Measurements from ENCODE around the gene DNAH8. TPM values are rescaled to one million over a fixed set of nuclear protein-coding genes. Genes with fewer than 3 reads are reported as not detected.

The DNAH8 gene
- total RNA-seq, 4 donors from 2014 or later = 0.22 TPM; not detected in 3

GRCh38 chr6:39060467-39061160 is 345.5 kb downstream of the DNAH8 start:
- Histone ChIP-seq H3K9me3 (no peaks in the 10 kb centered on the region), H3K4me1 (no peaks in the 10 kb centered on the region), H3K4me3 (no peak overlapping the region), H3K27me3 (peaks cover 0 to 17% of the 10 kb centered on the region in 2 donors), H3K27ac (no peak overlapping the region), H3K36me3 (no peaks in the 10 kb centered on the region)
- TF ChIP-seq CTCF (IDR thresholded peaks at IDR 0.05) (no peak), POLR2A (IDR thresholded peaks at IDR 0.05) (no peak), EP300 (IDR thresholded peaks at IDR 0.05) (no peak)
- 61 to 72% methylated on average over 7 of the region's 7 CpGs for WGBS, 2 donors
- no peak for DNase-seq (ENCODE audit: low spot score in 2 of 2)

GRCh38 chr6:39061182-39061581 is 346.1 kb downstream of the DNAH8 start:
- Histone ChIP-seq H3K27me3 (peaks cover 0 to 17% of the 10 kb centered on the region in 2 donors), H3K9me3 (no peaks in the 10 kb centered on the region), H3K27ac (no peak overlapping the region), H3K36me3 (no peaks in the 10 kb centered on the region), H3K4me3 (no peak overlapping the region), H3K4me1 (no peaks in the 10 kb centered on the region)
- TF ChIP-seq CTCF (IDR thresholded peaks at IDR 0.05) = no peak
- no peak for TF ChIP-seq EP300 (IDR thresholded peaks at IDR 0.05)
- TF ChIP-seq POLR2A (IDR thresholded peaks at IDR 0.05) = no peak
- DNase-seq (ENCODE audit: low spot score in 2 of 2) = no peak
- WGBS, 2 donors = 37 to 39% methylated on average over 6 of the region's 6 CpGs

GRCh38 chr6:39061588-39061987 is 346.5 kb downstream of the DNAH8 start:
- no peak for DNase-seq (ENCODE audit: low spot score in 2 of 2)
- H3K27ac ChIP-seq = no peak overlapping the region
- H3K9me3 ChIP-seq = no peaks in the 10 kb centered on the region
- WGBS, 2 donors = 47 to 76% methylated on average over 3 of the region's 3 CpGs
- H3K27me3 ChIP-seq = peaks cover 0 to 17% of the 10 kb centered on the region in 2 donors
- H3K4me3 ChIP-seq = no peak overlapping the region
- no peaks in the 10 kb centered on the region for H3K36me3 ChIP-seq
- no peaks in the 10 kb centered on the region for H3K4me1 ChIP-seq
- TF ChIP-seq CTCF (IDR thresholded peaks at IDR 0.05) = no peak

- Histone ChIP-seq H3K4me3 (no peak overlapping the region), H3K4me1 (no peaks in the 10 kb centered on the region), H3K27me3 (peaks cover 0 to 17% of the 10 kb centered on the region in 2 donors), H3K27ac (no peak overlapping the region), H3K36me3 (no peaks in the 10 kb centered on the region), H3K9me3 (no peaks in the 10 kb centered on the region)
- no peak for DNase-seq (ENCODE audit: low spot score in 2 of 2)
- 25 to 32% methylated on average over 8 to 10 of the region's 10 CpGs for WGBS, 2 donors
- no peak for TF ChIP-seq POLR2A (IDR thresholded peaks at IDR 0.05)
Observed at GRCh38 chr6:39062014-39062740, 347.1 kb downstream of the DNAH8 start.

- Histone ChIP-seq H3K4me3 (no peak overlapping the region), H3K9me3 (no peaks in the 10 kb centered on the region), H3K36me3 (no peaks in the 10 kb centered on the region), H3K4me1 (no peaks in the 10 kb centered on the region), H3K27ac (no peak overlapping the region), H3K27me3 (peaks cover 0 to 11% of the 10 kb centered on the region in 2 donors)
- WGBS, 2 donors = 9 to 27% methylated on average over 1 of the region's 1 CpG
- no peak for TF ChIP-seq CTCF (IDR thresholded peaks at IDR 0.05)
- TF ChIP-seq EP300 (IDR thresholded peaks at IDR 0.05) = no peak
- no peak for TF ChIP-seq POLR2A (IDR thresholded peaks at IDR 0.05)
- no peak for DNase-seq (ENCODE audit: low spot score in 2 of 2)
Observed at GRCh38 chr6:39063526-39063925, 348.4 kb downstream of the DNAH8 start.

Measured in tibial nerve (tissue), 4 donors.